NCI-H526 (cell line): ENCODE data around the gene SERGEF.

Source experiments
- DNase-seq, 2 experiments: peaks; one replicate each; lab custom pipeline; 2025; lab: John Stamatoyannopoulos, UW

SERGEF gene

GRCh38 chr11:17782145-17782544 lies 230.7 kb downstream of the SERGEF start:
- DNase-seq: no peak

- no peak for DNase-seq
Observed at GRCh38 chr11:17781626-17782025, 231.2 kb downstream of the SERGEF start.

- DNase-seq: no peak
Observed at GRCh38 chr11:17781221-17781620, 231.6 kb downstream of the SERGEF start.

GRCh38 chr11:17780668-17781067 lies 232.2 kb downstream of the SERGEF start:
- DNase-seq: no peak

- peak in 1 of 2 experiments; percentile 12 for DNase-seq
Observed at GRCh38 chr11:17779861-17780594, 232.8 kb downstream of the SERGEF start.

GRCh38 chr11:17778956-17779860 lies 233.6 kb downstream of the SERGEF start:
- DNase-seq: no peak

GRCh38 chr11:17778352-17778751 lies 234.5 kb downstream of the SERGEF start:
- no peak for DNase-seq

- no peak for DNase-seq
Observed at GRCh38 chr11:17777738-17778091, 235.1 kb downstream of the SERGEF start.

GRCh38 chr11:17777086-17777737 lies 235.6 kb downstream of the SERGEF start:
- DNase-seq: no peak

GRCh38 chr11:17776212-17776875 lies 236.5 kb downstream of the SERGEF start:
- no peak for DNase-seq

- DNase-seq: no peak
Observed at GRCh38 chr11:17775507-17776211, 237.2 kb downstream of the SERGEF start.

GRCh38 chr11:17775035-17775348 lies 237.9 kb downstream of the SERGEF start:
- DNase-seq: no peak

- peak; percentile 72 to 84 for DNase-seq
Observed at GRCh38 chr11:17774232-17775034, 238.4 kb downstream of the SERGEF start.

GRCh38 chr11:17773674-17774073 lies 239.2 kb downstream of the SERGEF start:
- no peak for DNase-seq

GRCh38 chr11:17772704-17773600 lies 239.9 kb downstream of the SERGEF start:
- DNase-seq: no peak

- no peak for DNase-seq
Observed at GRCh38 chr11:17771841-17772401, 240.9 kb downstream of the SERGEF start.

GRCh38 chr11:17771415-17771814 lies 241.4 kb downstream of the SERGEF start:
- no peak for DNase-seq

GRCh38 chr11:17770917-17771316 lies 241.9 kb downstream of the SERGEF start:
- no peak for DNase-seq

- DNase-seq: peak in 1 of 2 experiments; percentile 21
Observed at GRCh38 chr11:17770048-17770652, 242.7 kb downstream of the SERGEF start.
